C4-2B (cell line): ENCODE results near the gene YEATS2.

ENCODE experiments used
- CTCF ChIP-seq: fragments of 450-650 bp; conservative IDR thresholded peaks from 2 replicates; pipeline ENCODE4 v1.5.1; 2017; ENCODE audit warnings: mild to moderate bottlenecking
- ZFX ChIP-seq: fragments of 450-650 bp; IDR thresholded peaks from 2 replicates; pipeline ENCODE4 v1.6.1; 2017

- no peak for TF ChIP-seq CTCF
- no peak for TF ChIP-seq ZFX
Observed at GRCh38 chr3:183796372-183796771, 98.8 kb downstream of the YEATS2 start.
